ENCODE results near the gene C1orf50.

The C1orf50 gene

DNA sequence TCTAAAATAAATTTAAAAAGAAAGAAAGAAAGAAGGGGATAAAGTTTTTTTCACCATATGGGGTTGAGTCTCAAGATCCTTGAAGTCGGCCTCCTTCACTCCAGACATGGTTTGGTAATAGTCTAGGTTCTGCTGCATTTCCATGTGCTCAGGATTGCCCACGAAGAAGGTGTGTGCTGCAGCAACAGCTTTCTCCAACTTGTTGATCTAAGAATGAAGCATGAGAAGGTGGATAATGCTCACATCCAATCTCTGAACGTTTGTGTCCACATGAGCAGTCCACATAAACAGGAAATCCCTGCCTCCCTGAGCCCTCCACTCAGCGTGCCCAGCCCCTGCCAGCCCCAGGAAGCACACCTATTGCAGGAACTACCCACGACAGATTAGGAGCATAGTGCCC is 4.8 kb upstream of the C1orf50 start:
- Histone ChIP-seq H3K4me3 (ENCODE audit: insufficient read length, low read depth) (no peak overlapping the region), H3K36me3 (ENCODE audit: insufficient read depth, insufficient read length, low read length) (peaks cover 53% of the 10 kb centered on the region), H3K9ac (ENCODE audit: insufficient read length, low read depth) (no peak overlapping the region), H3K9me3 (ENCODE audit: insufficient read depth, low read length) (no peaks in the 10 kb centered on the region), H3K27me3 (ENCODE audit: insufficient read depth, insufficient read length) (no peaks in the 10 kb centered on the region), H3K4me1 (ENCODE audit: insufficient read depth, insufficient read length) (peaks cover 9% of the 10 kb centered on the region)
- no peak for DNase-seq (ENCODE audit: low read depth, low spot score)
- TF ChIP-seq ZNF274 (IDR thresholded peaks at IDR 0.05; ENCODE audit: low read depth, low read length) = no peak
- TF ChIP-seq YY1 (IDR thresholded peaks at IDR 0.05; ENCODE audit: insufficient read depth, insufficient read length) = no peak
- no peak for TF ChIP-seq SUZ12 (IDR thresholded peaks at IDR 0.05; ENCODE audit: extremely low read depth, insufficient read depth, insufficient read length)

GRCh38 chr1:42765269-42765668 is 1.8 kb upstream of the C1orf50 start:
- Histone ChIP-seq H3K36me3 (ENCODE audit: insufficient read depth, insufficient read length, low read length) (peaks cover 34% of the 10 kb centered on the region), H3K9ac (ENCODE audit: insufficient read length, low read depth) (peak overlapping the region; percentile 99), H3K4me3 (ENCODE audit: insufficient read length, low read depth) (peak overlapping the region; percentile 100), H3K4me1 (ENCODE audit: insufficient read depth, insufficient read length) (peaks cover 5% of the 10 kb centered on the region), H3K27me3 (ENCODE audit: insufficient read depth, insufficient read length) (no peaks in the 10 kb centered on the region), H3K9me3 (ENCODE audit: insufficient read depth, low read length) (no peaks in the 10 kb centered on the region)
- no peak for DNase-seq (ENCODE audit: low read depth, low spot score)
- TF ChIP-seq ZNF274 (IDR thresholded peaks at IDR 0.05; ENCODE audit: low read depth, low read length) (no peak), YY1 (IDR thresholded peaks at IDR 0.05; ENCODE audit: insufficient read depth, insufficient read length) (no peak)

DNA sequence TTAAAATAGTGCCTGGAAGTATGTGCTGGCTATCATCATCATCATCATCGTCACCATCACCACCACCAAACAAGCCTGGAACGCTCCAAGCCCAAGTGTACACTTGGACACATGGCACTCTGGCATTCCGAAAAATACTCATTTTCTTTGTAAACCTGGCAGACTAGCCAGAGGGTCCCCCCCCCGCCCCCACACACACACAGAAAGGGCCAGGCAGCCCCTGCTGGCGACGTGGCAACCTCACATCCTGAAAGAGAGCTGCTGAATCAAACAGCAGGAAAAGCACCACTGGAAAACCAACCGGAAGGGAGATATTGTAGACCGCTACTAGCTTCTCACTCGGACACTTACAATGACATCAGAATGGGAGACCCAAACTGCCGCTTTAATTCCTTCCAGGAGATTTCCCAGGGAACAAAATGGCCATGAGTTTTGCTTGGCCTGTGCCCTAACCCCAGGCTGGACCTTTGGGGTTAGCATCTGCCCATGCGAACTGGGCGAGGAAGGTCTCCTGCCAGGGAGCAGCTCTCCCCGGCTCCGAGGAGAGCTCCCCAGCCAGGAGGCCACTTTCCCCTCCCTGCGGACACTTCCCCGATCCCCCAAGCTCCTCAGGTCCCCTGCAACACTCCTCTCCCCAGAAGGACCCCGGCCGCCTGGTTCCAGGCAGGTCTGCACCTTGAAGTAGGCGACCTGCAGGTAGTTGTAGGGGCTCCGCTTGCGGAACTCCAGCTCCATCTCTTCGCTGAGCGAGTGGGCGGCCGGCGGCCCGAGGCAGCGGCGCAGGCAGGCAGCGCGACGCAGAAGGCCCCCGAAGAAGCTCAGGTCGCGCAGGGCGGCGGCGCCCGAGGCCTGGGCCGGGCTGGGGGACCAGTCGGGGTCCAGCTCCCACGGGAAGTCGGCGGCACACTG is 963 bp upstream of the C1orf50 start:
- Histone ChIP-seq H3K36me3 (ENCODE audit: insufficient read depth, insufficient read length, low read length) (peaks cover 34% of the 10 kb centered on the region), H3K9ac (ENCODE audit: insufficient read length, low read depth) (peak overlapping the region; percentile 99), H3K4me3 (ENCODE audit: insufficient read length, low read depth) (peak overlapping the region; percentile 100), H3K27me3 (ENCODE audit: insufficient read depth, insufficient read length) (no peaks in the 10 kb centered on the region), H3K9me3 (ENCODE audit: insufficient read depth, low read length) (no peaks in the 10 kb centered on the region), H3K4me1 (ENCODE audit: insufficient read depth, insufficient read length) (peaks cover 5% of the 10 kb centered on the region)
- TF ChIP-seq SUZ12 (IDR thresholded peaks at IDR 0.05; ENCODE audit: extremely low read depth, insufficient read depth, insufficient read length) (no peak), ZNF274 (IDR thresholded peaks at IDR 0.05; ENCODE audit: low read depth, low read length) (no peak), YY1 (IDR thresholded peaks at IDR 0.05; ENCODE audit: insufficient read depth, insufficient read length) (no peak)
- peak; percentile 60 for DNase-seq (ENCODE audit: low read depth, low spot score)

GRCh38 chr1:42767510-42768000 is 506 bp downstream of the C1orf50 start:
- Histone ChIP-seq H3K4me3 (ENCODE audit: insufficient read length, low read depth) (peak overlapping the region; percentile 100), H3K9ac (ENCODE audit: insufficient read length, low read depth) (peak overlapping the region; percentile 97), H3K27me3 (ENCODE audit: insufficient read depth, insufficient read length) (no peaks in the 10 kb centered on the region), H3K4me1 (ENCODE audit: insufficient read depth, insufficient read length) (peaks cover 2% of the 10 kb centered on the region), H3K9me3 (ENCODE audit: insufficient read depth, low read length) (no peaks in the 10 kb centered on the region), H3K36me3 (ENCODE audit: insufficient read depth, insufficient read length, low read length) (peaks cover 28% of the 10 kb centered on the region)
- TF ChIP-seq SUZ12 (IDR thresholded peaks at IDR 0.05; ENCODE audit: extremely low read depth, insufficient read depth, insufficient read length) = no peak
- no peak for TF ChIP-seq ZNF274 (IDR thresholded peaks at IDR 0.05; ENCODE audit: low read depth, low read length)
- TF ChIP-seq YY1 (IDR thresholded peaks at IDR 0.05; ENCODE audit: insufficient read depth, insufficient read length) = no peak
- no peak for DNase-seq (ENCODE audit: low read depth, low spot score)

DNA sequence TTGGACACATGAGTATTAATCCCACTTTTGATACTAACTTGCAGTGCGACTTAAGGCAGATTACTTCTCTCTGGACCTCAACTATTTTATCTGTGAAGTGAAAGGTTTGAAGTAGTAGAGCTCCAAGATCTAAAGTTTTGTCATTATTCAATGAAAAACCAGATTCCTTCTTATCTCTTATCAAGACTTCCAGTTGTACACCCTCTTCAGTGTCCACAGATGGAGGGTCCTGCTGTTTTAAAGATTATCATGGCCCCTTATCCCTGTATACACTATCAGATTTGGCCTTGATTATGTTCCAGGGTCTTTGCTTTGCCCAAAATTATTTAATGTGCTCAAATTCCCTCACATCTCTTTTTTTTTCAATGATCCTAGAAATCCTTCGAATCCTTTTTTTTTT is 1.1 kb downstream of the C1orf50 start:
- TF ChIP-seq SUZ12 (IDR thresholded peaks at IDR 0.05; ENCODE audit: extremely low read depth, insufficient read depth, insufficient read length) (no peak), ZNF274 (IDR thresholded peaks at IDR 0.05; ENCODE audit: low read depth, low read length) (no peak), YY1 (IDR thresholded peaks at IDR 0.05; ENCODE audit: insufficient read depth, insufficient read length) (no peak)
- Histone ChIP-seq H3K4me3 (ENCODE audit: insufficient read length, low read depth) (peak overlapping the region; percentile 100), H3K27me3 (ENCODE audit: insufficient read depth, insufficient read length) (no peaks in the 10 kb centered on the region), H3K9me3 (ENCODE audit: insufficient read depth, low read length) (no peaks in the 10 kb centered on the region), H3K9ac (ENCODE audit: insufficient read length, low read depth) (peak overlapping the region; percentile 97), H3K4me1 (ENCODE audit: insufficient read depth, insufficient read length) (peaks cover 2% of the 10 kb centered on the region), H3K36me3 (ENCODE audit: insufficient read depth, insufficient read length, low read length) (peaks cover 30% of the 10 kb centered on the region)
- no peak for DNase-seq (ENCODE audit: low read depth, low spot score)

GRCh38 chr1:42769811-42770210 is 2.8 kb downstream of the C1orf50 start:
- TF ChIP-seq SUZ12 (IDR thresholded peaks at IDR 0.05; ENCODE audit: extremely low read depth, insufficient read depth, insufficient read length) (no peak), YY1 (IDR thresholded peaks at IDR 0.05; ENCODE audit: insufficient read depth, insufficient read length) (no peak), ZNF274 (IDR thresholded peaks at IDR 0.05; ENCODE audit: low read depth, low read length) (no peak)
- H3K36me3 ChIP-seq (ENCODE audit: insufficient read depth, insufficient read length, low read length) = peaks cover 47% of the 10 kb centered on the region
- H3K9ac ChIP-seq (ENCODE audit: insufficient read length, low read depth) = no peak overlapping the region
- no peak overlapping the region for H3K4me3 ChIP-seq (ENCODE audit: insufficient read length, low read depth)
- H3K27me3 ChIP-seq (ENCODE audit: insufficient read depth, insufficient read length) = no peaks in the 10 kb centered on the region
- H3K4me1 ChIP-seq (ENCODE audit: insufficient read depth, insufficient read length) = no peaks in the 10 kb centered on the region
- H3K9me3 ChIP-seq (ENCODE audit: insufficient read depth, low read length) = no peaks in the 10 kb centered on the region
- DNase-seq (ENCODE audit: low read depth, low spot score) = no peak

GRCh38 chr1:42773420-42773819 is 6.4 kb downstream of the C1orf50 start:
- H3K27me3 ChIP-seq (ENCODE audit: insufficient read depth, insufficient read length) = no peaks in the 10 kb centered on the region

More at GRCh38 chr1:42773420-42773819, 6.4 kb downstream of the C1orf50 start:
- Histone ChIP-seq H3K4me1 (ENCODE audit: insufficient read depth, insufficient read length) (no peaks in the 10 kb centered on the region), H3K36me3 (ENCODE audit: insufficient read depth, insufficient read length, low read length) (peaks cover 83% of the 10 kb centered on the region), H3K9ac (ENCODE audit: insufficient read length, low read depth) (no peak overlapping the region), H3K4me3 (ENCODE audit: insufficient read length, low read depth) (no peak overlapping the region), H3K9me3 (ENCODE audit: insufficient read depth, low read length) (no peaks in the 10 kb centered on the region)
- TF ChIP-seq SUZ12 (IDR thresholded peaks at IDR 0.05; ENCODE audit: extremely low read depth, insufficient read depth, insufficient read length) (no peak), ZNF274 (IDR thresholded peaks at IDR 0.05; ENCODE audit: low read depth, low read length) (no peak), YY1 (IDR thresholded peaks at IDR 0.05; ENCODE audit: insufficient read depth, insufficient read length) (no peak)
- no peak for DNase-seq (ENCODE audit: low read depth, low spot score)
